Medulla oblongata (tissue), 1 donor: ENCODE measurements around the gene BLTP3A.
"Not testable (repeated sequence)": the region's sequence is repeated elsewhere in the genome, so short reads cannot be mapped to it uniquely, and the experiment has no call there.

ENCODE experiments used
- DNase-seq: peaks from one replicate; pipeline ENCODE4 v3.0.0-alpha.2; 2015; ENCODE audit errors: extremely low spot score

BLTP3A gene

GRCh38 chr6:34791701-34792604, at the start of gene BLTP3A:
Gene BLTP3A, plus strand, starts transcription at chr6:34792083. Its CDS starts 168 bp downstream, at chr6:34792251.
- peak; percentile 77 for DNase-seq

GRCh38 chr6:34742094-34742493, 49.8 kb upstream of the BLTP3A start:
- no peak for DNase-seq

- no peak for DNase-seq
Measured at GRCh38 chr6:34743625-34744293, 48.1 kb upstream of the BLTP3A start.

- not testable (repeated sequence) for DNase-seq
Measured at GRCh38 chr6:34744294-34744647, 47.6 kb upstream of the BLTP3A start.

GRCh38 chr6:34745277-34746103, 46.4 kb upstream of the BLTP3A start:
- no peak for DNase-seq

GRCh38 chr6:34746104-34746846, 45.6 kb upstream of the BLTP3A start:
- DNase-seq, result no peak

GRCh38 chr6:34748757-34749156, 43.1 kb upstream of the BLTP3A start:
- DNase-seq, result no peak

GRCh38 chr6:34756513-34756856, 35.4 kb upstream of the BLTP3A start:
- DNase-seq, result not testable (repeated sequence)

GRCh38 chr6:34757687-34758274, 34.1 kb upstream of the BLTP3A start:
- DNase-seq, result no peak

GRCh38 chr6:34760108-34760507, 31.8 kb upstream of the BLTP3A start:
- DNase-seq, result no peak

GRCh38 chr6:34761681-34762080, 30.2 kb upstream of the BLTP3A start:
- DNase-seq, result not testable (repeated sequence)

- no peak for DNase-seq
Measured at GRCh38 chr6:34768148-34768547, 23.7 kb upstream of the BLTP3A start.

- no peak for DNase-seq
Measured at GRCh38 chr6:34771727-34772126, 20.2 kb upstream of the BLTP3A start.

GRCh38 chr6:34772940-34773339, 18.9 kb upstream of the BLTP3A start:
- DNase-seq, result no peak

- peak; percentile 30 for DNase-seq
Measured at GRCh38 chr6:34773916-34774315, 18.0 kb upstream of the BLTP3A start.

- DNase-seq, result no peak
Measured at GRCh38 chr6:34774967-34775366, 16.9 kb upstream of the BLTP3A start.

GRCh38 chr6:34785375-34785774, 6.5 kb upstream of the BLTP3A start:
- not testable (repeated sequence) for DNase-seq

GRCh38 chr6:34787152-34787551, 4.7 kb upstream of the BLTP3A start:
- not testable (repeated sequence) for DNase-seq

- DNase-seq, result no peak
Measured at GRCh38 chr6:34788111-34788510, 3.8 kb upstream of the BLTP3A start.

GRCh38 chr6:34791164-34791700, 651 bp upstream of the BLTP3A start:
- DNase-seq, result peak; percentile 77
